Keratinocyte (primary cell): ENCODE measurements around the gene CDS2.

Experiments used
- EZH2 ChIP-seq: IDR thresholded peaks from one replicate; pipeline ENCODE4 v1.6.1; 2012; ENCODE audit warnings: inconsistent platforms, mild to moderate bottlenecking, low read length, moderate library complexity
- TF ChIP-seq, protein P1 (sequence below), 3 experiments: IDR thresholded peaks in 1 of 3; conservative IDR thresholded peaks in 1 of 3; optimal IDR thresholded peaks in 1 of 3; 2 replicates in 2 of 3; 3 replicates in 1 of 3; pipeline versions ENCODE3 to v1.5.1; 2011; ENCODE audit warnings: low read length in 3 of 3, mild to moderate bottlenecking in 3 of 3, moderate library complexity in 2 of 3, control low read depth in 1 of 3, inconsistent platforms in 1 of 3; ENCODE audit not compliant: insufficient read depth in 2 of 3; ENCODE audit errors: extremely low read depth in 1 of 3

DNA sequence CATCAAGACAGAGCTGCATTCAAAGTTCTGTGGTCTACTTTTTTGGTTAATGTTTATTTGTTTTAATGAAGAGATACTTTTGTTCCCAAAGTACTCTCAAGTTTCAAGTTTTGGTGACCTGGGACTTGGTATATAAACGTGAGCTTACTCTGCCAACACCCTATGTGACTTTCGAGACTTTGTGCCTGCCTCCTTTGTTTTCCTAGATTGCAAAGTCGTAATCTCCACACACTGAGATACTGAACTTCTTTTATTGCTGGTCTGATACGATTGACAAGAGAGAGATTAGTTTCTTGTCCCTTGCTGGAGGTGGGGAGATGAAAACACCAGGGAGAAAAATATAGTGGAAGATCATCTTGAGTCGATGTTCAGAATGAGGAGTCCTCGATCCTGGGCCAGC, 34.9 kb upstream of the CDS2 start:
- TF ChIP-seq, protein P1, sequence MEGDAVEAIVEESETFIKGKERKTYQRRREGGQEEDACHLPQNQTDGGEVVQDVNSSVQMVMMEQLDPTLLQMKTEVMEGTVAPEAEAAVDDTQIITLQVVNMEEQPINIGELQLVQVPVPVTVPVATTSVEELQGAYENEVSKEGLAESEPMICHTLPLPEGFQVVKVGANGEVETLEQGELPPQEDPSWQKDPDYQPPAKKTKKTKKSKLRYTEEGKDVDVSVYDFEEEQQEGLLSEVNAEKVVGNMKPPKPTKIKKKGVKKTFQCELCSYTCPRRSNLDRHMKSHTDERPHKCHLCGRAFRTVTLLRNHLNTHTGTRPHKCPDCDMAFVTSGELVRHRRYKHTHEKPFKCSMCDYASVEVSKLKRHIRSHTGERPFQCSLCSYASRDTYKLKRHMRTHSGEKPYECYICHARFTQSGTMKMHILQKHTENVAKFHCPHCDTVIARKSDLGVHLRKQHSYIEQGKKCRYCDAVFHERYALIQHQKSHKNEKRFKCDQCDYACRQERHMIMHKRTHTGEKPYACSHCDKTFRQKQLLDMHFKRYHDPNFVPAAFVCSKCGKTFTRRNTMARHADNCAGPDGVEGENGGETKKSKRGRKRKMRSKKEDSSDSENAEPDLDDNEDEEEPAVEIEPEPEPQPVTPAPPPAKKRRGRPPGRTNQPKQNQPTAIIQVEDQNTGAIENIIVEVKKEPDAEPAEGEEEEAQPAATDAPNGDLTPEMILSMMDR (optimal IDR thresholded peaks at IDR 0.05 in 1 of 3, IDR thresholded peaks at IDR 0.05 in 1 of 3, conservative IDR thresholded peaks at IDR 0.05 in 1 of 3; ENCODE audit: extremely low read depth in 1 of 3, insufficient read depth in 2 of 3, low read length in 3 of 3): no peak
- TF ChIP-seq EZH2: no peak
